ENCODE data around the gene S100A8.

GRCh38 chr1:153345187-153346076 is 45.4 kb downstream of the S100A8 start:
- TF ChIP-seq YY1 (IDR thresholded peaks at IDR 0.05; ENCODE audit: extremely low read depth, insufficient replicate concordance, low read depth, low read length), result no peak
- TF ChIP-seq CTCF (IDR thresholded peaks at IDR 0.05 in 2 of 3, conservative IDR thresholded peaks at IDR 0.05 in 1 of 3; ENCODE audit: borderline replicate concordance in 1 of 3, insufficient read depth in 1 of 3, low read depth in 2 of 3, low read length in 2 of 3), result no peak
- TF ChIP-seq JUND (IDR thresholded peaks at IDR 0.05), result no peak
- no peak for TF ChIP-seq EGR1 (IDR thresholded peaks at IDR 0.05; ENCODE audit: low read depth)
- TF ChIP-seq POLR2A (IDR thresholded peaks at IDR 0.05; ENCODE audit: borderline replicate concordance, extremely low read depth, insufficient read depth, insufficient read length), result no peak

All from HCT116 (cell line).